Osteoblast (primary cell): ENCODE data around the gene ACOT9. TPM values are rescaled to one million over a fixed set of nuclear protein-coding genes. Genes with fewer than 3 reads are reported as not detected.

Experiments
- DNase-seq: peaks from one replicate; pipeline ENCODE4 v3.0.0; 2011; ENCODE audit warnings: low spot score, mixed read lengths; ENCODE audit not compliant: insufficient read length; ENCODE audit errors: missing footprints
- H2AFZ ChIP-seq: 2 replicates; pipeline ENCODE4 v1.6.0; 2011; ENCODE audit warnings: mild to moderate bottlenecking, low read length
- H3K27ac ChIP-seq: 2 replicates; pipeline ENCODE4 v1.5.1; 2011; ENCODE audit warnings: mild to moderate bottlenecking, low read depth, low read length, moderate library complexity
- H3K27me3 ChIP-seq: 2 replicates; pipeline ENCODE4 v1.6.0; 2012; ENCODE audit warnings: mild to moderate bottlenecking, control low read depth, inconsistent platforms, low read length, moderate library complexity; ENCODE audit not compliant: insufficient read depth
- H3K36me3 ChIP-seq: 2 replicates; pipeline ENCODE4 v1.5.1; 2011; ENCODE audit warnings: mild to moderate bottlenecking, low read length, control low read depth, moderate library complexity; ENCODE audit not compliant: insufficient read depth
- H3K4me1 ChIP-seq: 2 replicates; pipeline ENCODE4 v1.5.1; 2011; ENCODE audit warnings: mild to moderate bottlenecking, low read length, control low read depth, moderate library complexity; ENCODE audit not compliant: insufficient read depth
- H3K4me2 ChIP-seq: 2 replicates; pipeline ENCODE4 v1.6.0; 2011; ENCODE audit warnings: mild to moderate bottlenecking, low read length; ENCODE audit not compliant: insufficient read depth
- H3K4me3 ChIP-seq: fragments of 200-600 bp; sonication (generic); 3 replicates; pipeline ENCODE4 v1.5.1; 2012; ENCODE audit warnings: mild to moderate bottlenecking, low read length, inconsistent platforms; ENCODE audit not compliant: insufficient read depth
- H3K79me2 ChIP-seq: 2 replicates; pipeline ENCODE4 v1.6.0; 2012; ENCODE audit warnings: mild to moderate bottlenecking, low read length, control low read depth, inconsistent platforms; ENCODE audit not compliant: insufficient read depth
- H3K9me3 ChIP-seq: 2 replicates; pipeline ENCODE4 v1.5.1; 2011; ENCODE audit warnings: low read depth, low read length, control low read depth
- H4K20me1 ChIP-seq: 2 replicates; pipeline ENCODE4 v1.6.0; 2012; ENCODE audit warnings: mild to moderate bottlenecking, low read length, control low read depth; ENCODE audit not compliant: insufficient read depth
- total RNA-seq: library from RNA; depleted of rRNA; stranded (reverse); fragments of >200 nt; gene quantifications from 2 replicates; pipeline ENCODE4 v1.2.3, GENCODE V29; 2012
- TF ChIP-seq, protein P1 (sequence below): IDR thresholded peaks from 2 replicates; pipeline ENCODE4 v1.5.1; 2011; ENCODE audit warnings: mild to moderate bottlenecking, low read depth, low read length, moderate library complexity; ENCODE audit errors: extremely low read depth

The ACOT9 gene
- total RNA-seq, 1 donor = 53.6 TPM

DNA sequence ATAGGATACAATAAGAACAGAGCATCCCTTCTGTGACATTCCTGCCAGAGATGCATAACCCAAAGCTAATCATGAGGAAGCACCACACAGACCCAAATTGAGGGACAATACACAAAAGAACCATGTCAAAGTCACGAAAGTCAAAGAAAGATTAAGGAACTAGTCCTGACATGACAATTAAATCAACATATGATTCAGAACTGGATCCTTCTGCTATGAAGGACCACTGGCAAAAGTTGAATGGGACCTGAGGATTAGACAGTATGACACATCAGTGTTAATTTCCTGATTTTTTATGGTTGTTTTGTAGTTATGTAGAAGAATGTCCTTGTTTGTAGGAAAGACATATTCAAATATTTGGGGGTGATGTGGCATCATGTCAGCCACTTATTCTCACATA lies 13.9 kb downstream of the ACOT9 start:
- Histone ChIP-seq H3K36me3 (peaks cover 13% of the 10 kb centered on the region), H2AFZ (no peak overlapping the region), H3K79me2 (peaks cover 15% of the 10 kb centered on the region), H3K4me2 (no peak overlapping the region), H3K4me3 (no peak overlapping the region), H3K4me1 (no peaks in the 10 kb centered on the region), H4K20me1 (no peaks in the 10 kb centered on the region), H3K9me3 (no peaks in the 10 kb centered on the region), H3K27me3 (no peaks in the 10 kb centered on the region), H3K27ac (no peak overlapping the region)
- TF ChIP-seq, protein P1, sequence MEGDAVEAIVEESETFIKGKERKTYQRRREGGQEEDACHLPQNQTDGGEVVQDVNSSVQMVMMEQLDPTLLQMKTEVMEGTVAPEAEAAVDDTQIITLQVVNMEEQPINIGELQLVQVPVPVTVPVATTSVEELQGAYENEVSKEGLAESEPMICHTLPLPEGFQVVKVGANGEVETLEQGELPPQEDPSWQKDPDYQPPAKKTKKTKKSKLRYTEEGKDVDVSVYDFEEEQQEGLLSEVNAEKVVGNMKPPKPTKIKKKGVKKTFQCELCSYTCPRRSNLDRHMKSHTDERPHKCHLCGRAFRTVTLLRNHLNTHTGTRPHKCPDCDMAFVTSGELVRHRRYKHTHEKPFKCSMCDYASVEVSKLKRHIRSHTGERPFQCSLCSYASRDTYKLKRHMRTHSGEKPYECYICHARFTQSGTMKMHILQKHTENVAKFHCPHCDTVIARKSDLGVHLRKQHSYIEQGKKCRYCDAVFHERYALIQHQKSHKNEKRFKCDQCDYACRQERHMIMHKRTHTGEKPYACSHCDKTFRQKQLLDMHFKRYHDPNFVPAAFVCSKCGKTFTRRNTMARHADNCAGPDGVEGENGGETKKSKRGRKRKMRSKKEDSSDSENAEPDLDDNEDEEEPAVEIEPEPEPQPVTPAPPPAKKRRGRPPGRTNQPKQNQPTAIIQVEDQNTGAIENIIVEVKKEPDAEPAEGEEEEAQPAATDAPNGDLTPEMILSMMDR = no peak
- no peak for DNase-seq

DNA sequence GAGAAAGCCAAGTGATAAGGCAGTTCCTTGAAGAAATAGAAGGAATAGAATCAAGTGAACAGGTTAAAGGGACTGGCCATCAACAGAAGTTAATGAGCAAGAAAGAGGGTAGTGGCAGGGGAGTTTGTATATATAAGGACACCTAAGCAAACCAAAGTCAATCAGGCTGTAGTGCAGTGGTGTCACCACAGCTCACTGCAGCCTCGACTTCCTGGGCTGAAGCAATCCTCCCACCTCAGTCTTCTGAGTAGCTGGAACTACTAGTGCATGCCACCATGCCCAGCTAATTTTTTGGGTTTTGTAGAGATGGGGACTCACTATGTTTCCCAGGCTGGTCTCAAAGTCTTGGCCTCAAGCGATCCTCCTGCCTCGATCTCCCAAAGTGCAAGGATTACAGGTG lies 15.9 kb downstream of the ACOT9 start:
- Histone ChIP-seq H3K4me2 (no peak overlapping the region), H3K36me3 (peaks cover 17% of the 10 kb centered on the region), H4K20me1 (no peaks in the 10 kb centered on the region), H3K27ac (no peak overlapping the region), H3K79me2 (no peaks in the 10 kb centered on the region), H3K4me3 (no peak overlapping the region), H3K27me3 (no peaks in the 10 kb centered on the region), H3K9me3 (no peaks in the 10 kb centered on the region), H2AFZ (no peak overlapping the region), H3K4me1 (no peaks in the 10 kb centered on the region)
- TF ChIP-seq, protein P1 = no peak
- DNase-seq = no peak

DNA sequence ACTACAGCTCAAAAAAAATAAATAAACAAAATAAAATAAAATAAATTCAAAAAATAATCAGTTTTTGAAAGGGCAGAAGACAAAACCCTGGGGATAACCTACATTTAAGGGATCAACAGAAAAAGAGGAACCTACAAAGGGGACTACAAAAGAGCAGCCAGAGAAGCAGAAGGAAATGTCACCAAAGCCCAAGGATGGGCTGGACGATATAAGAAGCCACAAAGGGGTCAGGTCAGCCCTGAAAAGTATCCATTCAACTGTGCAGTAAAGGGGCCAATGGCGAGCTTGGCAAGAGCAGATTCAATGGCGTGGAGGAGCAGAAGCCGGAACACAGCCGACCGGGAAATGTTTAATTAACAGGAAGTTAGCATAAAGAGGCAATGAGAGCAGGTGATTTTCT lies 16.9 kb downstream of the ACOT9 start:
- H3K27ac ChIP-seq = no peak overlapping the region
- H3K27me3 ChIP-seq = no peaks in the 10 kb centered on the region
- TF ChIP-seq, protein P1 = no peak
- H3K4me3 ChIP-seq = no peak overlapping the region
- no peaks in the 10 kb centered on the region for H3K4me1 ChIP-seq
- H4K20me1 ChIP-seq = no peaks in the 10 kb centered on the region
- H3K79me2 ChIP-seq = no peaks in the 10 kb centered on the region
- H3K4me2 ChIP-seq = no peak overlapping the region
- peaks cover 23% of the 10 kb centered on the region for H3K36me3 ChIP-seq
- no peaks in the 10 kb centered on the region for H3K9me3 ChIP-seq
- DNase-seq = no peak
- H2AFZ ChIP-seq = no peak overlapping the region

DNA sequence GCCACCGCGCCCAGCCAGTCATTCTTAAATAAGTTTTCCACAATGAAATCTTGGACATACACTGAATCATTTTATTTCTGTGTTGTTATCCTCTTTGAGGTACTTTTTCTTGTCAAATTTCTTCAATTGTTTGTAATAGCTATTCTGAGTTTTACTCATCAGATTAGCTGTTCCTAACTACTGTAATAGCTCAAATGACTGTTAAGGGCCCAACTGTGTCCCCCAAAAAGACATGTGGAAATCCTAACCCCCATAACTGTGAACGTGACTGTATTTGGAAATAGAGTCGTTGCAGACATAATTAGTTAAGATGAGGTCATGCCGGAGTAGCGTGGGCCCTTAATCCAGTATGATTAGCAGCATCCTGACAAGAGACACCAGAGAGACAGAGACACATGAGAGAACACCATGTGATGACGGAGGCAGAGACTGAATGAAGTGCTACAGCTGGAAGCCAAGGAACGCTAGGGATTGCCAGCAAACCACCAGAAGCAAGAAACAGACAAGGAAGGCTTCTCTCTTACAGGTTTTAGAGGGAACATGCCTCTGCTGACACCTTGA lies 22.9 kb downstream of the ACOT9 start:
- Histone ChIP-seq H3K27me3 (no peaks in the 10 kb centered on the region), H3K4me3 (no peak overlapping the region), H3K4me1 (no peaks in the 10 kb centered on the region), H3K4me2 (no peak overlapping the region), H3K79me2 (peaks cover under 1% of the 10 kb centered on the region), H3K9me3 (no peaks in the 10 kb centered on the region), H2AFZ (no peak overlapping the region), H4K20me1 (no peaks in the 10 kb centered on the region), H3K36me3 (peaks cover 25% of the 10 kb centered on the region), H3K27ac (no peak overlapping the region)
- TF ChIP-seq, protein P1 = no peak
- no peak for DNase-seq
